HG03103 (cell line): ENCODE data around the gene NVL.
"Not testable (repeated sequence)": the region's sequence is repeated elsewhere in the genome, so short reads cannot be mapped to it uniquely, and the experiment has no call there.

Experiments
- ATAC-seq: cut with Tn5 transposase; IDR thresholded peaks from one replicate; pipeline ENCODE4 v1.9.1; 2021; ENCODE audit warnings: low read depth; ENCODE audit not compliant: unreplicated experiment

Gene NVL

GRCh38 chr1:224338150-224338838 lies 8.3 kb upstream of the NVL start:
- ATAC-seq = no peak

DNA sequence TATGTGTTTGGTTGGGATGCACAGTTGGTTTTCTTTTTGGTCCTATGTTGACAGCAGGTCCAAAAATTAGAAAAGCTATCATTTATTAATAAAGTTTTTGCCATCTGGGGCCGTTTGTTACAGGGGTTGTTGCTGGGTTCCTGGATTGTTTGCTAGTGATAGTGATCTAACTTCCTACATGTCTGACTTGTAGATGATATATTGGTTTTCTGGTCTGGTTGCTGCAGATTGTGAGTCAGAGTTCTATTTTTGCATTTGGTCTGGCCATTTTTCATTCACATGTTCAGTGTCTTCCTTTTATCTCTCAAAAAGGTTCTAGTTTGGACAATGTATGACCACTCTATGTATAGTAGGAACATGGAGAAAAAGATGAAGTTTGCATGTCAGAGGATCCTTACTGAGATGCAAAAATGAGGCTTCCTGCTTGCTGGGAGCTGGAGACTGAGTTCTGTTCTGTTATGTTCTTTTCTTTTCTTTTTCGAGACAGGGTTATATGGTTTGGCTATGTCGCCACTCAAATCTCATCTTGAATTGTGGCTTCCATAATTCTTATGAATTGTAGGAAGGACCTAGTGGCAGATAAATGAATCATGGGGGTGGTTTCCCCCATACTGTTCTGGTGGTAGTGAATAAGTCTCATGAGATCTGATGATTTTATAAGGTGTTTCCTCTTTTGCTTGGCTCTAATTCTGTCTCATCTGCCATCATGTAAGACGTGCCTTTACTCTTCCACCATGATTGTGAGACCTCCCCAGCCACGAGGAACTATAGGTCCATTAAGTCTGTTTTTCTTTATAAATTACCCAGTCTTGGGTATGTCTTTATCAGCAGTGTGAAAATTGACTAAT lies 4.2 kb upstream of the NVL start:
- ATAC-seq = no peak

DNA sequence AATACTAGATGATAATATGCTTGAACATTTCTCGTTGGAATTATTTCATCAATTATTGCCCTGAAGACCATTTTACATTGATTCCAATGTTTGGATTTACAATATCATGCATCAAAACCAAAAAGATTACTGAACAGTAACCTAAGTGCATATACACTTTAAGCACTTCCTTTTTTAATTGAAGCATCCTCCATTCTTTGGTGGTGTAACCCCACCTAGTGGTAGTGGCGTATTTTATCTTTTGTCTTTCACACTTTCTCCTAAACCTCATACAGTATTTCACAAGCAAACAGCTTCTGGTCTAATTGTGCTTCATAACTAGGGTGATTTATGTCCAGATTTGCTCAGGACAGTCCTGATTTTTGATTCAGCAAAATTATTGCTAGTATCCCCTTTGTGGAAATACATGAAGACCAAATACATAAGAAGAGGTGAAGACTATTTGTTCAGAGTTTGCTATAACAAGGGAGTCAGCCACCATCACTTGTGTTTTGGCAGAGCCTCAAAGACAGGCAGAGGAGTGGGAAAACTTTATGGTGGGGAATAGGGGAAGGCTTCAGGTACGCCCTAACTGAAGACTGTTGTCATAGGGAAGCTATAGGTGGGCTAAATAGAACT lies 3.4 kb upstream of the NVL start:
- ATAC-seq = peak; percentile 42

GRCh38 chr1:224331824-224332223 lies 1.9 kb upstream of the NVL start:
- ATAC-seq = no peak

GRCh38 chr1:224331326-224331725 lies 1.4 kb upstream of the NVL start:
- ATAC-seq = no peak

- no peak for ATAC-seq
Measured at GRCh38 chr1:224329484-224329841, 509 bp downstream of the NVL start.

DNA sequence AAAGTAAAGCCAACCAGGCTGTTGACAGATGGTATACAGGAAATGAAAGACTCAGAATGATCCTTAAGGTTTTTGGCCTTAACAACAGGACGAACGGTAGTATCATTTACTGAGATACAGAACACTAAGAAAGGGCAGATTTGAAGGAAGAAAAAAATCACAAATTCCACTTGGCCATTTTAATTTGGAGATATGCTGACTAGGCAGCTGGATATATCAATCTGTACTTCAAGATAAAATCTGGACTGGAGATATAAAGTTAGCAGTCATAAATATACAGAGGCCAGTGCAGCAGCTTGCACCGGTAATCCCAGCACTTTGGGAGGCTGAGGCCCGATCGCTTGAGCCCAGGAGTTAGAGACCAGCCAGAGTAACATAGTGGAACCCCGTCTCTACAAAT lies 1.3 kb downstream of the NVL start:
- no peak for ATAC-seq

DNA sequence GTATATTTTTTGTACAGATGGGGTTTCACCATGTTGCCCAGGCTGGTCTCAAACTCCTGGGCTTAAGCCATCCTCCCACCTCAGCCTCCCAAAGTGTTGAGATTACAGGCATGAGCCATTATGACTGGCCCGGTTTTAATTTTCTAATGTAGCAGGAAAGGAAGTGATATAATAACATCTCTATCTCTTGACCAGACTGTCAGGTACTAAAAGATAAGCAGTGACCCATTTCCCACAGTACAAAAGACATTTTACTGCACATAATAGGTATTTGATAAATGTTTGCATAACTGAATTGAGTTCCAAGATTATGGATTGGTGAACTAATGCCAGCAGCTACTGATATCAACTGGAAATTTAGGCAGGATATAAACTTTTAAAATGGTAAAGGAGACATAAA lies 4.0 kb downstream of the NVL start:
- no peak for ATAC-seq

DNA sequence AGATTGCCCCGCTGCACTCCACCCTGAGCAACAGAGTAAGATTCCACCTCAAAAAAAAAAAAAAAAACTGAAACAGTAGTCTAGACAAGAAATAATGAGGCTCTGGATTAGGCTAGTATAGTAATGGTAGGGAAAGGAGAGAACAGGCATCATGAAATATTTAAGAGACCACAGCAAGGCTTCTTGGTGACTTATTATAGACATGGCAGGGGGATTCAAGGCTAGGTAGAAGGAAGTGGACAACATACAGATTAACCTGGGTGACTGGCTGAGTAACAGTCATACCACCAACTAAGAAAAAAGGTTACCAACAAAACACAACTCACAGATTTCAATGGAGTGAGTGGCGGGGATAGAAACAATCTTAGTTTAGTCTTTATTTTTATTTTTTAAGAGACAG lies 8.3 kb downstream of the NVL start:
- no peak for ATAC-seq

DNA sequence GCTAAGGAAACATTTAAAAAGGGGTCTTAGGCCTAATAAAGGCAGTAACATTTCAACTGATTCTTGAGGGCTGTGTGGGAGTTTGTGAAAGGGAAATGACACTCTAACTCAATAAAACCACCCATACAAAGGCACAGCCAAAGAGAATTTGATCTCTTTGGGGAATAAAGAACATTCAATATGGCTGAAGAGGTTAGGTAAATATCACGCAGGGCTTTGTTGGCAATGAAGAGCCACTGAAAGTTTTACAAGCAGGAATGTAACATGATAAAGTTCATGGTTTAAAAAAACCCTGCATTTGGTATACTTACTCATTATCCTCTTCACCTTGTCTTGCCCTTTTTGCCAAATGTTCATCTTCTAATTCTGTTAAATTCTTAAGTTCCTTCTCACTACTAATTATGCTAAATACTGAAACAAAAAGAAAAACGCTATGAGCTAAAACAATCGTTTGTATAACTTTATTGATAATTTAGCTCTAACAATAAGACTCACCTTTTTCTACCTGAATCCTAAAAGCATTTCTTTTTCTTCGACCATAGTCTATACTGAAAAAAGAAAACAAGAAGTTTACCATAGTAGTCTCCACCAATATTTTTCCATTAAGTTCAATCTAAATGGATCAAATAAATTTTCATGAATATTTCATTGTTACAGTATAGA lies 12.5 kb downstream of the NVL start:
- ATAC-seq = no peak

DNA sequence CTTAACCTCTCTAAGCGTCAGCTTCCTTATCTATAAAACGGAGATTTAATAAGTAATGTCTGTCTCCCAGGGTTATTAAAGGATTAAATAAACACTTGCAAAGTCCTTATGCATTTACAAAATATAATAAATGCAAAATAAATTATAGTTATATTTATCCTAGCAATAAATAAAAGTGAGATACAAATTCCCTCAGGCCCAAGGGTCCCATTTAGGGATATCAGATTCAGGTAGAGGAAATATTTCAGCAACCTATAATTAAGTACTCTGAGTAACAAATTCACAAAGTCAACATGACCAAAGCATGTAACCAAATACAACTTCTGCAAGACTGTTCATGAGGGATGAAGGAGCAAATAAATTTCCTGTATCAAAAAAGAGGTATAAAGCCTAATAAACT lies 17.9 kb downstream of the NVL start:
- no peak for ATAC-seq

DNA sequence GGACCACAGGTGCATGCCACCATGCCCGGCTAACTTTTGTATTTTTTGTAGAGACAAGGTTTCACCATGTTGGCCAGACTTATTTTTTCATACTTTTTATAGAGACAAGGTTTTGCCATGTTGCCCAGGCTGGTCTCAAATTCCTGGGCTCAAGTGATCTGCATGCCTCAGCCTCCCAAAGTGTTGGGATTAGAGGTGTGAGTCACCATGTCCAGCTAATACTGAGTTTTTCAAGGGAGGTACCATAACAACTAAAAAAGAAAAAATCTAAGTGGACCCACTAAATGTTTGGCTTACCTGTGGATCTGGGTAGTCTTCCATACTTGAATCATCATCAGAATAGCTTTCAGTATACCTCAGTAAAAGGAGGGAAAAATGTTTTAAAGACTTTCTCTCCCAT lies 18.5 kb downstream of the NVL start:
- ATAC-seq = not testable (repeated sequence)

DNA sequence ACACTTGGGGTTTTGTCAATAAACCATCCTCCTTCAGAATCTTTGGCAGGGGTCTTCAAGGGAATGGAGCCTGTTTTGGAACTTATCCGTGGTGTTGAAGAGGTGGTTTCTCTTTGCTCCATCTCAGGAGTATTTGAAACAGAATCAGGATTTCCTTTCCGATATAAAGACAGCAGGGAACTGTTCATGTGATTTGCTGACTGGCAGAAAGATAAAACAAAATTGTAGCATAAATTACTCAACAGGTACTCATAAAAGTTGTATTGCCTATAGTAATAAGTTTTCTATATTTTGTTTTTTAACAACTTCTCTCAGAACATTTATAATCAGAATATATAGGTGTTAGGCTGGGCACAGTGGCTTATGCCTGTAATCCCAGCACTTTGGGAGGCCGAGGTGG lies 21.9 kb downstream of the NVL start:
- no peak for ATAC-seq

DNA sequence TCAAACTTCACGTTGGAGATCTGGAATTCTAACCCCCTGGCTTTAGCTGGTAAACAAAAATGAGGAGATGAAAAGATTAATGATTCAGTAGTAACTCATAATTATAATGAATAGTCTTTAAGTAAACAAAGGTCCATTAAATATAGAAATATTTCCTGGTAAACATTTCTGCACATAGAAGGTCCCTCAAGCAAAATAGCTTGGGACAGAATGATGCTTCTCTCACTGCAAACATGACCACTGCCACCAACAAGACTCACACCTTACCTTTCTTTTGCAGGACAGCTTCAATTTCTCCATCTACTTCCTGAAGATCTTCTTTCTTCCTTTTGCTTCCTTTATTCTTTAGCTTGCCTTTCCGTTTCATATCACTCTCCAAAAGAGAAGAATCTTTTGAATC lies 25.2 kb downstream of the NVL start:
- ATAC-seq = no peak

DNA sequence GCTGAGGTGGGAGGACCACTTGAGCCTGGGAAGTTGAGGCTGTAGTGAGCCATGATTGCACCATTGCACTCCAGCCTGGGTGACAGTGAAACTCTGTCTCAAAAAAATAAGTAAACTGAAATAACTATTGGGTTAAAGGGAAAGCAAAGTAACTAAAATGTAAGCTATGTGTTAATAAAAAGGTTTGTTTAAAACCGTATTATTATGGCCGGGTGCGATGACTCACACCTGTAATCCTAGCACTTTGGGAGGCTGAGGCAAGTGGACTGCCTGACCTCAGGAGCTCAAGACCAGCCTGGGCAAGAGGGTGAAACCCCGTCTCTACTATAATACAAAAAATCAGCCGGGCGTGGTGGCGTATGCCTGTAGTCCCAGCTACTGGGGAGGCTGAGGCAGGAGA lies 27.0 kb downstream of the NVL start:
- ATAC-seq = no peak

DNA sequence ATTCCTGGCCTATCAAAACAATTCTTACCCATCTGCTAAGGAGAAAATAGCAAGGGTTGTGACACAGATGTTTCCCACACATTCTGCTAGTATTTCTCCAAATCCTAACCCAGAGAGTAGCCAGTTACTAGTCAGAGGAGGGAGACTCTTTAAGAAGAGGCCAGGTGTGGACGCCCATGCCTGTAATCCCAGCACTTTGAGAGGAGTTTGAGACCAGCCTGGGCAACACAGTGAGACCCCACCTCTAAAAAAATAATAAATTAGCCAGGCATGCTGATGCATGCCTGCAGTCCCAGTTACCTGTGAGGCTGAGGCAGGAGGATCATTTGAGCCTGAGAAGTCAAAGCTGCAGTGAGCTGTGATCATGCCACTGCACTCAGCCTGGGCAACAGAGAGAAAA lies 28.6 kb downstream of the NVL start:
- no peak for ATAC-seq

GRCh38 chr1:224300346-224300745 lies 29.6 kb downstream of the NVL start:
- no peak for ATAC-seq

DNA sequence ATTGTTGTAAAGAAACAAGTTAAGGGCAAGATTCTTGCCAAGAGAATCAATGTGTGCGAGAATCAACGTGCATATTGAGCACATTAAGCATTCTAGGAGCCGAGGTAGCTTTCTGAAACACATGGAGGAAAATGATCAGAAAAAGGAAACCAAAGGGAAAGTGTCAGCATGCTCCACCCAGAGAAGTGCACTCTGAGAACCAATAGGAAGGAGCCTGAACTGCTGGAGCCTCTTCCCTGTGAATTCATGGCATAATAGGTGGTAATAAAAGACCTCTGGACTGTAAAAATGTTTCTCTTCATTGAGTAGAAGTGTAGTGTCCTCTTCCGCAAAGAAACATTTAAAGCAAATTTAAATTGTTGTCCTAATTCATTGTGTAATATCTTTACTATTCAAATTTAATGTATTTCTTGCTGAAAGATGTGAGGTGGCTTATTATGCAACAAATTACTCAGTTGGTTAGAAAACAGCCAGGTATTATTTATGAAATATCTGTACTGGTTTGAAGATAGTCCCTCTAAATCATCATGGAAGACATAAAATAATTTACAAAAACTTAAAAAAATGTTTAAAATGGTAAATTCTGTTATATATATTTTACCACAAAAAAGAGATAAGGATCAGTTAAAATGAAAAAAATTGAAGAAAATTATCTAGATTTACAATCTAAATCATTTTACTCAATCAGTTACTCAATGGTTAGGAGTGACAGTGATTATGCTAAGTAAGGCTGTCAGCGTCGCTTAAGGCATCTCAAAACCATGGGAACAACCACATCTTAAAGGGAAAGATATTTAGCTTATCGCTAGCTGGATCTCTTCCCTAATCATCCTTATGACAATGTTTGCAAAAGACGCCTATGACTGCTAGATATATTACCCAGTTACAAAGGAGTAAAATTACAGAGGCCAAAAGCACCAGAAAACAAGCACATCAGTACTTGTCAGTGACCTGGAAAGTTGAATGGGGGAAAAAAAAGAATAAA lies 31.3 kb downstream of the NVL start:
- no peak for ATAC-seq

- no peak for ATAC-seq
Measured at GRCh38 chr1:224294775-224295174, 35.2 kb downstream of the NVL start.

- ATAC-seq = no peak
Measured at GRCh38 chr1:224292419-224292818, 37.6 kb downstream of the NVL start.
